Endothelial cell of umbilical vein (primary cell): ENCODE results near the gene TMEM138. TPM values are rescaled to one million over a fixed set of nuclear protein-coding genes. Genes with fewer than 3 reads are reported as not detected.

ENCODE experiments used
- BruUV-seq: library from RNA; stranded (reverse); fragments of 400-500 nt; replicated peaks from 2 replicates; lab custom pipeline; 2021; lab: Mats Ljungman, UMichigan
- CTCF ChIA-PET: fragments of 300-600, 350-600 bp; sonication (Branson Sonifier 250); formaldehyde crosslinking; loops from one replicate; lab custom pipeline; 2021; ENCODE audit warnings: antibody characterized with exemption, inconsistent platforms; lab: Charles Lee
- POLR2A ChIA-PET: fragments of 300-600, 350-600 bp; sonication (Branson Sonifier 250); formaldehyde crosslinking; loops from one replicate; lab custom pipeline; 2021; ENCODE audit warnings: antibody characterized with exemption, inconsistent platforms; lab: Charles Lee
- DNase-seq: peaks from one replicate; pipeline ENCODE4 v3.0.0-alpha.2; 2011; ENCODE audit warnings: low read depth, low spot score
- FAIRE-seq: peaks from 2 replicates; lab custom pipeline; 2011; peaks lifted over from hg19 to GRCh38; lab: Jason Lieb, UNC
- H2AFZ ChIP-seq: 2 replicates; pipeline ENCODE4 v1.6.0; 2012; ENCODE audit warnings: low read depth, low read length, control low read depth, inconsistent platforms
- H3K27ac ChIP-seq: 2 replicates; pipeline ENCODE4 v1.5.1; 2011; ENCODE audit warnings: low read depth, mild to moderate bottlenecking, control low read depth, low read length, moderate library complexity; ENCODE audit not compliant: insufficient read depth
- H3K27me3 ChIP-seq, 2 experiments: 2 replicates each; pipeline versions ENCODE4 v1.6.0 to v1.6.1; 2011; ENCODE audit warnings: low read length in 2 of 2, mixed read lengths in 1 of 2; ENCODE audit not compliant: control insufficient read depth in 2 of 2, insufficient read depth in 2 of 2
- H3K36me3 ChIP-seq, 2 experiments: 2 replicates in 1 of 2; 3 replicates in 1 of 2; pipeline ENCODE4 v1.5.1; 2011; ENCODE audit warnings: low read length in 2 of 2, mild to moderate bottlenecking in 1 of 2, moderate library complexity in 1 of 2; ENCODE audit not compliant: control insufficient read depth in 2 of 2, insufficient read depth in 2 of 2; ENCODE audit errors: extremely low read depth in 1 of 2
- H3K4me1 ChIP-seq: 3 replicates; pipeline ENCODE4 v1.5.1; 2011; ENCODE audit warnings: mild to moderate bottlenecking, low read length; ENCODE audit not compliant: control insufficient read depth, insufficient read depth; ENCODE audit errors: extremely low read depth
- H3K4me2 ChIP-seq: 2 replicates; pipeline ENCODE4 v1.6.1; 2011; ENCODE audit warnings: low read length, control low read depth, mixed read lengths; ENCODE audit not compliant: insufficient read depth
- H3K4me3 ChIP-seq, 3 experiments: fragments of 200-600 bp in 1 of 3; sonication (generic), shearing (Covaris generic) in 1 of 3; replicated peaks in 1 of 3; 2 replicates each; pipeline ENCODE4 v1.5.1; 2011 to 2016; ENCODE audit warnings: control low read depth in 3 of 3, low read length in 3 of 3, mild to moderate bottlenecking in 2 of 3, inconsistent platforms in 1 of 3, low read depth in 1 of 3, moderate library complexity in 1 of 3; ENCODE audit not compliant: insufficient read depth in 1 of 3
- H3K79me2 ChIP-seq: 2 replicates; pipeline ENCODE4 v1.6.0; 2012; ENCODE audit warnings: low read length, inconsistent platforms; ENCODE audit not compliant: control insufficient read depth, insufficient read depth
- H3K9ac ChIP-seq: replicated peaks from 2 replicates; pipeline ENCODE3; 2011; ENCODE audit warnings: low read length, control low read depth; ENCODE audit not compliant: insufficient read depth; ENCODE audit errors: extremely low read depth
- H3K9me1 ChIP-seq: replicated peaks from 3 replicates; pipeline ENCODE4 v1.6.0; 2011; ENCODE audit warnings: mild to moderate bottlenecking, low read length; ENCODE audit not compliant: control insufficient read depth, insufficient read depth; ENCODE audit errors: extremely low read depth
- H3K9me3 ChIP-seq: replicated peaks from 2 replicates; pipeline ENCODE4 v1.5.1; 2012; ENCODE audit warnings: low read length, inconsistent platforms; ENCODE audit not compliant: control insufficient read depth, insufficient read depth
- H4K20me1 ChIP-seq: replicated peaks from 2 replicates; pipeline ENCODE3; 2011; ENCODE audit warnings: mild to moderate bottlenecking, low read length; ENCODE audit not compliant: control insufficient read depth, insufficient read depth; ENCODE audit errors: extremely low read depth
- EZH2 ChIP-seq: IDR thresholded peaks from 2 replicates; pipeline ENCODE4 v1.6.1; 2012; ENCODE audit warnings: borderline replicate concordance, low read depth, mild to moderate bottlenecking, moderate library complexity, low read length, inconsistent platforms; ENCODE audit not compliant: severe bottlenecking
- FOS ChIP-seq: IDR thresholded peaks from 2 replicates; pipeline ENCODE4 v1.6.1; 2011; ENCODE audit warnings: mild to moderate bottlenecking, low read length, moderate library complexity, borderline replicate concordance; ENCODE audit not compliant: insufficient read depth
- GATA2 ChIP-seq: IDR thresholded peaks from 2 replicates; pipeline ENCODE4 v1.7.0; 2011; ENCODE audit warnings: low read depth, mild to moderate bottlenecking, moderate library complexity, mixed read lengths, low read length; ENCODE audit not compliant: insufficient read length, insufficient read depth
- JUN ChIP-seq: IDR thresholded peaks from 2 replicates; pipeline ENCODE4 v1.6.1; 2011; ENCODE audit warnings: borderline replicate concordance, low read depth; ENCODE audit not compliant: insufficient read length, insufficient read depth
- MYC ChIP-seq: IDR thresholded peaks from one replicate; pipeline ENCODE4 v1.6.1; 2011; ENCODE audit warnings: mild to moderate bottlenecking, low read depth, low read length
- POLR2A ChIP-seq: IDR thresholded peaks from 2 replicates; pipeline ENCODE4 v1.6.1; 2012; ENCODE audit warnings: low read depth, mild to moderate bottlenecking, control low read depth, low read length
- POLR2AphosphoS5 ChIP-seq: IDR thresholded peaks from 2 replicates; pipeline ENCODE4 v1.6.1; 2012; ENCODE audit warnings: low read depth, mild to moderate bottlenecking, control low read depth, low read length, moderate library complexity; ENCODE audit not compliant: insufficient read depth
- dilution Hi-C: fragments of 300-500 bp; cut with MboI; formaldehyde crosslinking; loops from one replicate; pipeline ENCODE4 v1.15.0; 2019; ENCODE audit warnings: low sequenced_read_pairs; ENCODE audit not compliant: extremely low pct_ligation_motif_present
- intact Hi-C: fragments of 100-400 bp; cut with micrococcal nuclease; formaldehyde crosslinking; loops from one replicate; pipeline ENCODE4 v1.10.0; 2022
- polyA plus RNA-seq, 4 experiments: library from polyadenylated mRNA; depleted of rRNA in 3 of 4; stranded (reverse) in 3 of 4; unstranded in 1 of 4; fragments of >200 nt; gene quantifications; 2 replicates each; pipeline versions ENCODE4 v1.2.1 to v1.2.3, GENCODE V29; 2011 to 2012; ENCODE audit warnings: missing spikeins in 1 of 4
- total RNA-seq: library from RNA; stranded (reverse); gene quantifications from 2 replicates; pipeline ENCODE4 v1.2.3, GENCODE V29; 2021
- TF ChIP-seq, protein P1 (sequence below), 2 donors: IDR thresholded peaks; 1 replicate in 1 of 2; 2 replicates in 1 of 2; pipeline ENCODE4 v1.5.1; 2011; ENCODE audit warnings: low read length in 2 of 2, mild to moderate bottlenecking in 2 of 2, moderate library complexity in 2 of 2, control low read depth in 1 of 2, inconsistent platforms in 1 of 2, low read depth in 1 of 2; ENCODE audit not compliant: insufficient read depth in 1 of 2; ENCODE audit errors: extremely low read depth in 1 of 2
- TF ChIP-seq, protein P2 (sequence below): IDR thresholded peaks from 2 replicates; pipeline ENCODE4 v1.6.1; 2011; ENCODE audit not compliant: insufficient read depth, insufficient read length

The TMEM138 gene
- total and polyA plus RNA-seq, 2 donors (not counting 3 experiments of a cell fraction or from before 2014, with no cell fraction given), result 37.9 to 60.0 TPM

DNA sequence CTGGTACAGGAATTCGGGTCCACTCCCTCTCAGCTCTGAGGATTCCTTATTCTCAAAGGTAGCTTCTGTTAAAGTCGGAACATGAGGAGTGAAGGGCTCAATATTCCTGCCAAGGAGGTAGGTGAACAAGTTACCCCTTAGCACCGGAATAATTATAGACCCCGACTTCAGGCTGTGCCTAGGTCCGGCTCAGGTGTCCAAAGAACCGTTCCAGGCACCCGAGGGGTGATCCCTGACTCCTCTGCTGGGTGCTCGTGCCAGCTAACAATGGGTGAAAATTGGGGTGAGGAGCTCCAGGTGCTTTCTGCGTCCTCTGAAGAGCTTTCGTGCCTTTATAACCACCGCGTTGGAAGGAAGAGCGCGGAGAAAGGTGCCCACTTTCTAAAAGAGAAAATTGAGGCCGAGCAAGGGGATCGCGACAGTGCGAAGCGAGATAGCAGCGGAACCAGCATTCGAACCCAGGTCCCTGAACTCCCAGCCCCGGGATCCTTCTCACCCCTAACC is 885 bp upstream of the TMEM138 start:
- TSS peak; percentile 58 for BruUV-seq
- peaks cover 0 to 8% of the 10 kb centered on the region in 2 experiments for H3K36me3 ChIP-seq
- H3K27ac ChIP-seq, result peak overlapping the region; percentile 63
- H2AFZ ChIP-seq, result peak overlapping the region; percentile 46
- ChIA-PET POLR2A (interaction anchor here (0.8 to 2.3 kb wide), 8 partner anchors 9 to 32 kb away, joined by 3 to 17 read pairs (median 4); partner anchors contain the start of genes DDB1 and TKFC), CTCF (interaction anchor here (0.9 to 10.8 kb wide), 6 partner anchors 12 to 62 kb away, joined by 3 to 89 read pairs (median 6); partner anchors contain the start of gene TMEM216)
- peak overlapping the region; percentile 53 to 83 (median 76) for H3K4me3 ChIP-seq
- peaks cover 26% of the 10 kb centered on the region for H3K79me2 ChIP-seq
- H3K9me3 ChIP-seq, result no peaks in the 10 kb centered on the region
- peak; percentile 31 for FAIRE-seq
- DNase-seq, result no peak
- H3K4me1 ChIP-seq, result peaks cover 18% of the 10 kb centered on the region
- dilution Hi-C loops, result no loop called here
- H3K27me3 ChIP-seq, result no peaks in the 10 kb centered on the region
- H3K4me2 ChIP-seq, result peak overlapping the region; percentile 84
- no peaks in the 10 kb centered on the region for H4K20me1 ChIP-seq
- TF ChIP-seq, protein P1, sequence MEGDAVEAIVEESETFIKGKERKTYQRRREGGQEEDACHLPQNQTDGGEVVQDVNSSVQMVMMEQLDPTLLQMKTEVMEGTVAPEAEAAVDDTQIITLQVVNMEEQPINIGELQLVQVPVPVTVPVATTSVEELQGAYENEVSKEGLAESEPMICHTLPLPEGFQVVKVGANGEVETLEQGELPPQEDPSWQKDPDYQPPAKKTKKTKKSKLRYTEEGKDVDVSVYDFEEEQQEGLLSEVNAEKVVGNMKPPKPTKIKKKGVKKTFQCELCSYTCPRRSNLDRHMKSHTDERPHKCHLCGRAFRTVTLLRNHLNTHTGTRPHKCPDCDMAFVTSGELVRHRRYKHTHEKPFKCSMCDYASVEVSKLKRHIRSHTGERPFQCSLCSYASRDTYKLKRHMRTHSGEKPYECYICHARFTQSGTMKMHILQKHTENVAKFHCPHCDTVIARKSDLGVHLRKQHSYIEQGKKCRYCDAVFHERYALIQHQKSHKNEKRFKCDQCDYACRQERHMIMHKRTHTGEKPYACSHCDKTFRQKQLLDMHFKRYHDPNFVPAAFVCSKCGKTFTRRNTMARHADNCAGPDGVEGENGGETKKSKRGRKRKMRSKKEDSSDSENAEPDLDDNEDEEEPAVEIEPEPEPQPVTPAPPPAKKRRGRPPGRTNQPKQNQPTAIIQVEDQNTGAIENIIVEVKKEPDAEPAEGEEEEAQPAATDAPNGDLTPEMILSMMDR (IDR thresholded peaks at IDR 0.05; ENCODE audit: extremely low read depth in 1 of 2, insufficient read depth in 1 of 2, low read depth in 1 of 2, low read length in 2 of 2), result no peak
- TF ChIP-seq, protein P2, sequence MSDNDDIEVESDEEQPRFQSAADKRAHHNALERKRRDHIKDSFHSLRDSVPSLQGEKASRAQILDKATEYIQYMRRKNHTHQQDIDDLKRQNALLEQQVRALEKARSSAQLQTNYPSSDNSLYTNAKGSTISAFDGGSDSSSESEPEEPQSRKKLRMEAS, result no peak
- no peak for TF ChIP-seq POLR2A
- no peak for TF ChIP-seq POLR2AphosphoS5
- TF ChIP-seq GATA2, result no peak
- no peak for TF ChIP-seq EZH2
- TF ChIP-seq MYC, result no peak
- TF ChIP-seq FOS, result no peak
- no peak for TF ChIP-seq JUN
- H3K9ac ChIP-seq, result peak overlapping the region; percentile 86
- intact Hi-C loops, result loop anchor here (1.0 kb wide), 1 partner anchor 13 kb away; no protein-coding TSS in a partner anchor
- H3K9me1 ChIP-seq, result no peaks in the 10 kb centered on the region
